A673 (cell line): ENCODE measurements around the gene SOS1. TPM values are rescaled to one million over a fixed set of nuclear protein-coding genes. Genes with fewer than 3 reads are reported as not detected.

Experiments
- BruUV-seq: library from RNA; stranded (reverse); fragments of 400-500 nt; replicated peaks from 2 replicates; lab custom pipeline; 2021; lab: Mats Ljungman, UMichigan
- CTCF ChIA-PET: fragments of 300-600 bp; sonication (Branson Sonifier 250); formaldehyde crosslinking; loops from one replicate; lab custom pipeline; 2022; ENCODE audit warnings: antibody characterized with exemption; lab: Charles Lee
- POLR2A ChIA-PET: fragments of 300-600 bp; sonication (Branson Sonifier 250); formaldehyde crosslinking; loops from one replicate; lab custom pipeline; 2022; ENCODE audit warnings: antibody characterized with exemption; ENCODE audit not compliant: low non-redundant PET; lab: Charles Lee
- DNase-seq: peaks from one replicate; pipeline ENCODE4 v3.0.0-alpha.2; 2015; ENCODE audit warnings: low spot score
- H3K27ac ChIP-seq: fragments of 200-600 bp; sonication (generic); 2 replicates; pipeline ENCODE4 v1.5.1; 2016; ENCODE audit warnings: mixed run types, low read depth, mild to moderate bottlenecking, mixed read lengths, antibody characterized with exemption, low read length; ENCODE audit not compliant: poor library complexity, severe bottlenecking
- H3K27me3 ChIP-seq: fragments of 200-600 bp; sonication (generic); replicated peaks from 2 replicates; pipeline ENCODE4 v1.6.1; 2017; ENCODE audit warnings: mixed run types, low read depth, mild to moderate bottlenecking, mixed read lengths, antibody characterized with exemption, low read length; ENCODE audit not compliant: insufficient read depth, poor library complexity
- H3K36me3 ChIP-seq: fragments of 200-600 bp; sonication (generic); 2 replicates; pipeline ENCODE4 v1.6.1; 2016; ENCODE audit warnings: mixed run types, mild to moderate bottlenecking, mixed read lengths, antibody characterized with exemption, low read length; ENCODE audit not compliant: insufficient read depth, poor library complexity, severe bottlenecking
- H3K4me1 ChIP-seq: fragments of 200-600 bp; sonication (generic); 2 replicates; pipeline ENCODE4 v1.6.1; 2017; ENCODE audit warnings: mixed run types, mild to moderate bottlenecking, mixed read lengths, antibody characterized with exemption, low read length; ENCODE audit not compliant: insufficient read depth, poor library complexity, severe bottlenecking
- H3K4me3 ChIP-seq: fragments of 200-600 bp; sonication (generic); 2 replicates; pipeline ENCODE4 v1.5.1; 2016; ENCODE audit warnings: low read depth, mixed run types, mild to moderate bottlenecking, mixed read lengths, low read length; ENCODE audit not compliant: poor library complexity, severe bottlenecking
- H3K9me3 ChIP-seq: fragments of 200-600 bp; sonication (generic); 2 replicates; pipeline ENCODE4 v1.6.1; 2016; ENCODE audit warnings: mixed run types, low read depth, mild to moderate bottlenecking, mixed read lengths, antibody characterized with exemption, low read length; ENCODE audit not compliant: poor library complexity, severe bottlenecking
- CTCF ChIP-seq: fragments of 300-800, 200-600 bp; sonication (generic); conservative IDR thresholded peaks from 2 replicates; pipeline ENCODE4 v1.5.1; 2017; ENCODE audit warnings: low read depth, mild to moderate bottlenecking, antibody characterized with exemption, low read length, moderate library complexity, mixed read lengths
- EZH2 ChIP-seq: fragments of 200-600 bp; sonication (generic); IDR thresholded peaks from 2 replicates; pipeline ENCODE4 v1.6.1; 2017; ENCODE audit warnings: borderline replicate concordance, low read depth, mild to moderate bottlenecking, mixed read lengths, antibody characterized with exemption, low read length; ENCODE audit not compliant: poor library complexity, severe bottlenecking
- intact Hi-C: fragments of 100-400 bp; cut with micrococcal nuclease; formaldehyde crosslinking; loops from one replicate; pipeline ENCODE4 v1.10.0; 2022; ENCODE audit not compliant: unreplicated experiment
- total RNA-seq: library from RNA; stranded (reverse); gene quantifications from 2 replicates; pipeline ENCODE4 v1.2.3, GENCODE V29; 2021

The SOS1 gene
- total RNA-seq, 1 experiment from 2014 or later = 37.8 TPM

- no peaks in the 10 kb centered on the region for H3K36me3 ChIP-seq
- BruUV-seq = no TSS peak
- no peak for DNase-seq
- H3K27me3 ChIP-seq = no peaks in the 10 kb centered on the region
- POLR2A ChIA-PET = no interaction called here
- TF ChIP-seq CTCF (no peak), EZH2 (no peak)
- H3K4me1 ChIP-seq = peaks cover 7% of the 10 kb centered on the region
- H3K27ac ChIP-seq = no peak overlapping the region
- CTCF ChIA-PET = no interaction called here
- intact Hi-C loops = no loop called here
- no peaks in the 10 kb centered on the region for H3K9me3 ChIP-seq
- no peak overlapping the region for H3K4me3 ChIP-seq
These were observed 7.1 kb upstream of the SOS1 start for GRCh38 chr2:39127973-39128372.

GRCh38 chr2:39124746-39125057 is 3.9 kb upstream of the SOS1 start:
- H3K9me3 ChIP-seq = no peaks in the 10 kb centered on the region
- H3K4me1 ChIP-seq = peaks cover 7% of the 10 kb centered on the region
- peak overlapping the region; percentile 92 for H3K27ac ChIP-seq
- H3K27me3 ChIP-seq = no peaks in the 10 kb centered on the region
- POLR2A ChIA-PET = interaction anchor here (1.1 kb wide), 1 partner anchor 373 kb away, joined by 4 read pairs; the partner anchor contains the start of gene SRSF7
- no peak for DNase-seq
- intact Hi-C loops = loop anchor here (5.0 kb wide), 1 partner anchor 67 kb away; no protein-coding TSS in a partner anchor
- H3K36me3 ChIP-seq = no peaks in the 10 kb centered on the region
- peak overlapping the region; percentile 68 for H3K4me3 ChIP-seq
- CTCF ChIA-PET = no interaction called here
- TSS peak; percentile 63 for BruUV-seq
- TF ChIP-seq EZH2 (no peak), CTCF (no peak)

GRCh38 chr2:39124000-39124745 is 3.3 kb upstream of the SOS1 start:
- Histone ChIP-seq H3K27me3 (no peaks in the 10 kb centered on the region), H3K4me1 (peaks cover 7% of the 10 kb centered on the region), H3K4me3 (peak overlapping the region; percentile 68), H3K36me3 (no peaks in the 10 kb centered on the region), H3K27ac (peak overlapping the region; percentile 92), H3K9me3 (no peaks in the 10 kb centered on the region)
- intact Hi-C loops = loop anchor here (5.0 kb wide), 1 partner anchor 67 kb away; no protein-coding TSS in a partner anchor
- CTCF ChIA-PET = interaction anchor here (0.7 kb wide), 1 partner anchor 27 kb away, joined by 3 read pairs; no protein-coding TSS in a partner anchor
- TF ChIP-seq EZH2 (no peak), CTCF (peak; percentile 57)
- no TSS peak for BruUV-seq
- DNase-seq = peak; percentile 99
- POLR2A ChIA-PET = interaction anchor here (1.1 kb wide), 1 partner anchor 373 kb away, joined by 4 read pairs; the partner anchor contains the start of gene SRSF7
